GM19455 (cell line): Measurements from ENCODE around the gene CPM.
"Not testable (repeated sequence)": the region's sequence is repeated elsewhere in the genome, so short reads cannot be mapped to it uniquely, and the experiment has no call there.

ENCODE experiments used
- ATAC-seq: cut with Tn5 transposase; IDR thresholded peaks from one replicate; pipeline ENCODE4 v1.9.1; 2021; ENCODE audit not compliant: unreplicated experiment

The CPM gene

GRCh38 chr12:68854554-68854953, 78.4 kb downstream of the CPM start:
- no peak for ATAC-seq

DNA sequence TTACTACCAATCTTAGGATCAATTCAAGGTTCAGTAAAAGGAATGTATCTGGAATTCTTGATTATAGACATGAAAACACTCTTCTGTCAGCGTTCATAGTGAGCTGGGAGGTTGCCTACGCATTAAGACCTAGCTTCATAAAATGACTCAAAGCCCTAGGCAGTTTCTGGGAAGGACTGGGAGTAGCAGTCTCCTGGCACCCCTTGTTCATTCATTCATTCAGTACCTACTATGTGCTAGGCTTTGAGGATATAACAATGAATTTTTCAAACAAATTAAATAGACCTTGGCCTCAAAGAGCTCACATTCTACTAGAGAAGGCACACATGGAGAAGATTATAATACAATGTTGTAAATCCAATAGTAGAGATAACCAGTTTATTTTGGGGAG, 78.9 kb downstream of the CPM start:
- ATAC-seq = no peak

DNA sequence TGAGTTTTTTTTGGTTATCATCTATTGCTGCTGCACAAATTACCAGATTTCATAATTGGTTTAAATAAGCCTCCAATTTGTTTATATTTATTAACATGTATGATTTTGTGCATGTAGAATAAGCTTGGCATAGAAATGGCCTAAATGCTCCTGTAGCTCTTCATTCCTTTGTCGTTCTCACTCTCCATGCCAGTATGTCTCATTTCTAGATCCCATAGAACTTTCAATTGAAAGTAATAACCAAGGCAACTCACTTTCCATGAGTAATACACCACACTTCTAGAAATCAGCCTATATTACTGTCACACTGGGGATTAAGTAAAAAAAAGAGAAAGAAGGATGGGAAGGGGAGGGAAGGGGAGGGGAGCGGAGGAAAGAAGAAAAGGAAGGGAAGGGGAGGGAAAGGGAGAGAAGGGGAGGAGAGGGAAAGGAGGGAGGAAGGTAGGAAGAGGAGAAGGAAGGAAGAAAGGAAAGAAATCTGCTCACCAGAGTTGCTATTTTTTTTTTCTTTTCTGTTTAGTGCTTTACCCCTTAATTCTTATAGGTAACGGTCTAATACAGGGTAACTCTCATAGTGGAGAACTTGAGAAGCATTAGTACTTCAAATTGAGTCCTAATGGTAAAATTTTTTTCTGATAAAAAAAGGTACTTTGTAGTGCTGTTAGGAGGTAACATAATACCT, 79.4 kb downstream of the CPM start:
- no peak for ATAC-seq

GRCh38 chr12:68851592-68852306, 81.2 kb downstream of the CPM start:
- no peak for ATAC-seq

DNA sequence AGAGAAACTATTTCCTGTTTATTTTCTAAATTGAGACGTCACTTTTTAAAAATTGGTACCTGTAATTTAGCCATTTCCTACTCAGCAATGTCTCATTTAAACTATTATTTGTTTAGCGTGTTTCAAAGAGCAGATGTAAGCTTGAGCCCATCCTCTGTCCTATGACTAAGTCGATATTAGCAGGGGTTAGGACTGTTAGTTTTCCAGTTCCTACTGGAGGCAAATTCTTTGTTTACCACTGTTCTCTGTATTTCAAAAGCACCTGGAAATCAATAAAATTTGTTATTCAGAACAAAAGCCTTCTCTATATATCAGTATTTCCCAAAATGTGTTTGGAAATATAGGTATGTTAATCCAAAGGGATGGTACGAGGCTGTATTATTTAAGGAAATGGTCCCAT, 82.6 kb downstream of the CPM start:
- no peak for ATAC-seq

DNA sequence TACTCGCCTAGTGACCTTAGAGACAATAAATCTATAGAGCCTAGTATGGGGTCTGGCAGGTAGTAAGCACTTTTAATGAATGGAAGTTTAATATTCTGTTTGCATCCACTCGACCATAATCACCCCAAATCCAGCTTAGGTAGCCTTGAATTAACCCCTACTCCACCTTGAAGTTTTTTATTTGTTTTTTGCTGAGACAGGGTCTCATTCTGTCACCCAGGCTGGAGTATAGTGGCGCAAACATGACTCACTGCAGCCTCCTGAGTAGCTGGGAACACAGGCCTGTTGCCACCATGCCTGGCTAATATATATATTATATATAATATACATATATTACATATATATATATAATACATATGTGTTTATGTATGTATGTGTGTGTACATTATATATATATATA, 86.2 kb downstream of the CPM start:
- no peak for ATAC-seq

DNA sequence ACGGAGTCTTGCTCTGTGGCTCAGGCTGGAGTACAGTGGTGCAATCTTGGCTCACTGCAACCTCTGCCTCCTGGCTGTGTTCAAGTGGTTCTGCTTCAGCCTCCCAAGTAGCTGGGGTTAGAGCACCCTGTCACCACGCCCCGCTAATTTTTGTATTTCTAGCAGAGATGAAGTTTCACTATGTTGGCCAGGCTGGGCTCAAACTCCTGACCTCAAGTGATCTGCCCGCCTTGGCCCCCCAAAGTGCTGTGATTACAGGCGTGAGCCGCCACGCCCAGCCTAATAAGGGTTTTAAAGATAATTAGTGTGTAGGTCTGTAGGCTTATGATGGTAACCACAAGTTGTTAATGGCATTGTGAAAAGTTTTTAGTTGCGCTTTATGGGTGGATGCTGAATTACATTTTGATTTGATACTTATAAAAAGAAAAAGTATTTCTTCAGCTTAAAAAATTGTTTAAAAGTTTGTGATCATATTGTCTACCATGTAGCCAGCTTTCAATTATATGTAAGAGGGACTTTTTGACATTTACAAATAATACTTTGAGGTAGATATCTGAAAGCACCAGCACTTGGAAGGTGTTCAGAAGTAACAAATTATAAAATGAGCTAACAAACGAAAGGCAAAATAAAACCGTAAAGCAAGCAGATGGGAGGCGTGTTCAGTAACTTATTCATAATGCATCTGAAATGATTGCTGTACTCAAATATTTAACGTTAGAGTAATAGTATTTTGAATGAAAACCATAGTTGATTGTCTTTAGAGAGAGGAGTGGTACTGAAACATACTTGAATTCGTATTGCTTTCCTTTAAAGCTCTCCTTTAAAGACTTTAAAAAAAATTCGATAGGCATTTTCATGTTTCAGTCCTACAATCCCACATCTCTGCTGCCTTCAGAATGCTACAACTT, 87.9 kb downstream of the CPM start:
- no peak for ATAC-seq

- no peak for ATAC-seq
Measured at GRCh38 chr12:68844318-68844745, 88.6 kb downstream of the CPM start.

- no peak for ATAC-seq
Measured at GRCh38 chr12:68842784-68843567, 90.0 kb downstream of the CPM start.

DNA sequence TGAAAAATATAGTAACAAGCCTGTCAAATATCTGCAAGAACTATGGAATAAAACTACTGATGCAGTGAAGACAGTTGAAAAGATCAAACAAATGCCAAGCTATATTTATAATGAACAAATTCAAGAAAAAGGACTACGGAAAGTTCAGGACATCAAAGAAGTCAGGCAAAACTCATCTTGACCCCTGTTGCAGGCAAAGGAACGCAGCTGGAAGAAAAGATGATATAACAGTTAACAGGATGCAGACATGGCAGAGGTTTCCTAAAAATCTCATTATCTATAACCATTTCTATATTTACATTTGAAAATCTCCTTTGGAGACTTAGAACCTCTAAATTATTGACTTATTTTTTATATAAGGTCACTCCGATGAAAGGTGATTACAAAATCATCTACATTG, 90.8 kb downstream of the CPM start:
- no peak for ATAC-seq

DNA sequence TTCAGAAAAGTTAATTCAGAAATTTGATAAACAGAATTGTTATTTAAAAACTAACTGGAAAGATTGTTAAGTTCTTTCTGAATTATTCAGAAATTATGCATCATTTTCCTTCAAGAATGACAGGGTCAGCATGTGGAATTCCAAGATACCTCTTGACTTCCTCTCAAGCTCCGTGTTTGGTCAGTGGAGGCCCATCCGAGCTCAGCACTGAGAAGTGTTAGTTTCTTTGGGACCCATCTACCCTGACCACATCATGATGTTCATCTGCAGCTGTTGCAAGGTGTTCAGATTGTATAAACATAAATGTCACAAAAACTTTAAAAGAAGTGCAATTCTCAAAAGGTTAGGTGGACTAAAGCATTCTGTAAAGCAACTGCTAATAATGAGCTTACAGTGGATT, 91.3 kb downstream of the CPM start:
- ATAC-seq = no peak

- not testable (repeated sequence) for ATAC-seq
Measured at GRCh38 chr12:68841175-68841574, 91.8 kb downstream of the CPM start.

GRCh38 chr12:68839183-68840147, 93.5 kb downstream of the CPM start:
- ATAC-seq = no peak

DNA sequence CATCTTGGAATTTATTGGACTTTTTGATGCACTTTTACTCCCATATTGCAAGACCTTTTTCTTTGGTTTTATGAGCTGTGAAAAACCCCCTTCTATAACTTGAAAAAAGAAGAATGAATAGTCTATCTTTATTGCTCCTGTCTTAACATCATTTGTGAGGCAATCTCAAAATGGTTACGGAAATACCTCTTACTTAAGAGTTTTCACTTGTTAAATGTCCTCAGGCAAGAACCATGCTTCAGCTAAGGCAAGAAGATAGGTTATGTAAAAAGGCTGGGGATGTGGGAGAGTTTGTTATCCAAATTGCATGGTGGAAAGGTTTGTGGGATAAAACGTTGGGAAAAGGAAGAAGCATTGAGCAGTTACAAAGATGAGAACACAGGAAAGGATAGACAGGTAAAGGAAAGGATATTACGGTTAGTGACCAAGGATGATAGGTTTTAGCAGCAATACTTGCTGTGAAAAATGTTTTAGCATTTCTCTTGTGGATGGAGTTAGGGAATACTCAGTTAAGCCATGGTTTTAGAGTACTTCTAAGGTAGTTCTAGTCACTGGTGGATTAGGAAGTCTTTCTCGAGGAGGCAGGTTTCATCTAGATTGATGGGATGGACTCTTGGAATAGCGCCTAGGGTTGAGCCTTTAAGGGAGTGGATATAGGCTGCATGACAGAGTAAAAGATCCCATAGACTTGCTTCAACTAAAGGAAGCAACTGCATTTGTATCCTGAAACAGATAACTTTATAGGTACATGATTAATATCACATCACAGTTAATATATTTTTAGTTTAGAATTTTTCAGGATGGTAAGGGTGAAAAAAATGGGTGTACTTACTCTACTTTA, 94.7 kb downstream of the CPM start:
- no peak for ATAC-seq

DNA sequence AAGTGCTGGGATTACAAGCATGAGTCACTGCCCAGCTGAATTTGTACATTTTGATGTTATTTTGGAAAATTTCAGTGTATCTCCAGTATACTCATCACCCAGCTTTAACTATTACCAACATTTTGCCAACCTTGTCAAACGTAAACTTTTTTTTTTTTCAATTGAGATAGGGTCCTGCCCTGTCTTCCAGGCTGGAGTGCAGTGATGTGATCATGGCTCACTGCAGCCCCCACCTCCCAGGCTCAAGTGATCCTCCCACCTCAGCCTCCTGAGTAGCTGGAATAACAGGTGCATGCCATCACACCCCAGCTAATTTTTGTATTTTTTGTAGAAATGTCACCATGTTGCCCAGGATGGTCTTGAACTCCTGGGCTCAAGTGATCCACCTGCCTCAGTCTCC, 95.8 kb downstream of the CPM start:
- ATAC-seq = no peak

- ATAC-seq = no peak
Measured at GRCh38 chr12:68835333-68835908, 97.5 kb downstream of the CPM start.

- ATAC-seq = no peak
Measured at GRCh38 chr12:68833508-68833907, 99.5 kb downstream of the CPM start.

- ATAC-seq = no peak
Measured at GRCh38 chr12:68832504-68832867, 100.5 kb downstream of the CPM start.
